BJ (cell line): Measurements from ENCODE around the gene LAP3. TPM values are rescaled to one million over a fixed set of nuclear protein-coding genes. Genes with fewer than 3 reads are reported as not detected.

Experiments
- CTCF ChIA-PET: fragments of 350-600 bp; formaldehyde crosslinking; extraction: SDS; loops from one replicate; lab custom pipeline; 2021; ENCODE audit warnings: antibody characterized with exemption, inconsistent platforms; lab: Yijun Ruan, JAX
- POLR2A ChIA-PET: fragments of 300-600 bp; sonication (Branson Sonifier 250); formaldehyde crosslinking; extraction: SDS; loops from one replicate; lab custom pipeline; 2021; ENCODE audit warnings: antibody characterized with exemption; lab: Charles Lee
- DNase-seq: peaks from one replicate; pipeline ENCODE4 v3.0.0-alpha.2; 2011; ENCODE audit warnings: low read depth
- H3K27me3 ChIP-seq: 2 replicates; pipeline ENCODE4 v1.6.0; 2011; ENCODE audit warnings: low read length; ENCODE audit not compliant: control insufficient read depth, insufficient read depth
- H3K36me3 ChIP-seq: 2 replicates; pipeline ENCODE4 v1.5.1; 2011; ENCODE audit warnings: low read length; ENCODE audit not compliant: control insufficient read depth, insufficient read depth
- H3K4me3 ChIP-seq: 2 replicates; pipeline ENCODE4 v1.5.1; 2011; ENCODE audit warnings: low read depth, mild to moderate bottlenecking, control low read depth, low read length
- CTCF ChIP-seq: IDR thresholded peaks from 2 replicates; pipeline ENCODE4 v1.5.1; 2011; ENCODE audit warnings: low read depth, mild to moderate bottlenecking, control low read depth, inconsistent platforms, low read length, moderate library complexity; ENCODE audit not compliant: insufficient read depth
- polyA plus RNA-seq: library from polyadenylated mRNA; depleted of rRNA; stranded (reverse); fragments of >200 nt; gene quantifications from 2 replicates; pipeline ENCODE4 v1.2.3, GENCODE V29; 2011

The LAP3 gene
- polyA plus RNA-seq, 1 experiment = 42.8 TPM

- DNase-seq = no peak
- Histone ChIP-seq H3K4me3 (no peak overlapping the region), H3K36me3 (no peaks in the 10 kb centered on the region), H3K27me3 (no peaks in the 10 kb centered on the region; the same call in 1 of the 2 replicates)
- TF ChIP-seq CTCF = no peak
- ChIA-PET CTCF (interaction anchor here (0.6 to 6.5 kb wide), 9 partner anchors 10 to 1048 kb away, joined by 3 to 57 read pairs (median 4); partner anchors contain the start of gene CLRN2), POLR2A (no interaction called here)
Observed at GRCh38 chr4:17545374-17546140, 31.4 kb upstream of the LAP3 start.

- Histone ChIP-seq H3K27me3 (no peaks in the 10 kb centered on the region; the same call in 1 of the 2 replicates), H3K4me3 (no peak overlapping the region), H3K36me3 (no peaks in the 10 kb centered on the region)
- no peak for TF ChIP-seq CTCF
- ChIA-PET POLR2A (no interaction called here), CTCF (interaction anchor here (1.4 to 6.5 kb wide), 3 partner anchors 90 to 1047 kb away, joined by 3 to 57 read pairs (median 4); no protein-coding TSS in a partner anchor)
- no peak for DNase-seq
Observed at GRCh38 chr4:17546222-17546621, 30.8 kb upstream of the LAP3 start.

- Histone ChIP-seq H3K27me3 (no peaks in the 10 kb centered on the region; the same call in 1 of the 2 replicates), H3K4me3 (no peak overlapping the region), H3K36me3 (no peaks in the 10 kb centered on the region)
- TF ChIP-seq CTCF = no peak
- no peak for DNase-seq
- ChIA-PET CTCF (interaction anchor here (0.6 to 6.5 kb wide), 3 partner anchors 10 to 262 kb away, joined by 3 to 57 read pairs (median 4); no protein-coding TSS in a partner anchor), POLR2A (no interaction called here)
Observed at GRCh38 chr4:17546678-17547077, 30.3 kb upstream of the LAP3 start.

GRCh38 chr4:17550549-17550948 lies 26.4 kb upstream of the LAP3 start:
- ChIA-PET CTCF (interaction anchor here (2.9 to 3.3 kb wide), 2 partner anchors 25 to 257 kb away, joined by 9 to 38 read pairs; partner anchors contain the start of genes DCAF16 and NCAPG), POLR2A (no interaction called here)
- no peak for TF ChIP-seq CTCF

GRCh38 chr4:17552427-17552826 lies 24.6 kb upstream of the LAP3 start:
- ChIA-PET CTCF (interaction anchor here (1.4 to 2.1 kb wide), 2 partner anchors 84 to 1040 kb away, joined by 3 to 11 read pairs; no protein-coding TSS in a partner anchor), POLR2A (no interaction called here)
- Histone ChIP-seq H3K4me3 (no peak overlapping the region), H3K36me3 (no peaks in the 10 kb centered on the region), H3K27me3 (peaks cover 2% of the 10 kb centered on the region; the same call in 1 of the 2 replicates)
- no peak for TF ChIP-seq CTCF
- DNase-seq = no peak

More at GRCh38 chr4:17550549-17550948, 26.4 kb upstream of the LAP3 start:
- Histone ChIP-seq H3K36me3 (no peaks in the 10 kb centered on the region), H3K27me3 (peaks cover 2% of the 10 kb centered on the region), H3K4me3 (no peak overlapping the region)
- DNase-seq = no peak
